ENCODE results near the gene DUSP12.

- TF ChIP-seq, protein P1, sequence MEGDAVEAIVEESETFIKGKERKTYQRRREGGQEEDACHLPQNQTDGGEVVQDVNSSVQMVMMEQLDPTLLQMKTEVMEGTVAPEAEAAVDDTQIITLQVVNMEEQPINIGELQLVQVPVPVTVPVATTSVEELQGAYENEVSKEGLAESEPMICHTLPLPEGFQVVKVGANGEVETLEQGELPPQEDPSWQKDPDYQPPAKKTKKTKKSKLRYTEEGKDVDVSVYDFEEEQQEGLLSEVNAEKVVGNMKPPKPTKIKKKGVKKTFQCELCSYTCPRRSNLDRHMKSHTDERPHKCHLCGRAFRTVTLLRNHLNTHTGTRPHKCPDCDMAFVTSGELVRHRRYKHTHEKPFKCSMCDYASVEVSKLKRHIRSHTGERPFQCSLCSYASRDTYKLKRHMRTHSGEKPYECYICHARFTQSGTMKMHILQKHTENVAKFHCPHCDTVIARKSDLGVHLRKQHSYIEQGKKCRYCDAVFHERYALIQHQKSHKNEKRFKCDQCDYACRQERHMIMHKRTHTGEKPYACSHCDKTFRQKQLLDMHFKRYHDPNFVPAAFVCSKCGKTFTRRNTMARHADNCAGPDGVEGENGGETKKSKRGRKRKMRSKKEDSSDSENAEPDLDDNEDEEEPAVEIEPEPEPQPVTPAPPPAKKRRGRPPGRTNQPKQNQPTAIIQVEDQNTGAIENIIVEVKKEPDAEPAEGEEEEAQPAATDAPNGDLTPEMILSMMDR (IDR thresholded peaks at IDR 0.05): no peak
- no peak for TF ChIP-seq POLR2A (IDR thresholded peaks at IDR 0.05)
Measured at GRCh38 chr1:161705537-161705936, 44.0 kb upstream of the DUSP12 start.

All from testis (tissue), 2 donors.